ENCODE data around the gene CPSF4L. TPM values are rescaled to one million over a fixed set of nuclear protein-coding genes. Genes with fewer than 3 reads are reported as not detected.

The CPSF4L gene
- total and polyA plus RNA-seq, 2 of the 13 experiments (the other 11 are each of a cell fraction or from before 2014, with no cell fraction given), result 0.73 to 1.6 TPM

DNA sequence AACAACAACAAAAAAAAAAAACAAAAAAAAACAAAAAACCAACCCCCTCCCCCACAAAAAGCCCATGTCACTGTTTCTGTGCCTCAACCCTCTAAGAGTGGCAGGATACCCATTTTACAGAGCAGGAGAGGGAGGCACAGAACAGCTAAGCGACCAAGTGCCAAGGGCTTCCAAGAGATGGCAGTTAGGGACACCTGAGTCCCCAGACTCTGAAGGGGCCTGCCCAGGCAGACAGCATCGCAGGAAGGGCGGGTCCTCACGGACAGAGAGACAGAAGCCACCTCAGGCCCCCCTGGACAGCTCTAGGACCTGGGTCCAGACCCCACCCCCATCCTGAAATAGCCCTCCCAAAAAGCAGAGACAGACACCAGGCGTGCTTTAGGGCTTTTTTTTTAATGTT, 21.6 kb upstream of the CPSF4L start:
- no peak overlapping the region for H3K9ac ChIP-seq (ENCODE audit: insufficient read depth, low read depth, low read length)
- H3K4me3 ChIP-seq (replicated peaks in 1 of 3; ENCODE audit: insufficient read depth in 1 of 3, low read depth in 2 of 3, low read length in 3 of 3), result no peak overlapping the region
- intact Hi-C loops (cut with micrococcal nuclease; ENCODE audit: unreplicated experiment), result no loop called here
- ATAC-seq, result no peak
- in situ Hi-C loops (cut with HindIII; ENCODE audit: extremely low pct_ligation_motif_present, low pct_unique_long_range_greater_than_20kb), result loop anchor here (25.0 kb wide), 1 partner anchor 1154 kb away; the partner anchor contains the start of gene GPRC5C
- no peak overlapping the region for H2AFZ ChIP-seq (ENCODE audit: low read length)
- no peak for FAIRE-seq
- no TSS peak for BruUV-seq (replicated peaks)
- WGBS (ENCODE audit: low lambda C conversion rate), result 94% methylated on average over 5 of the region's 5 CpGs
- no peak overlapping the region for H3K4me2 ChIP-seq (ENCODE audit: low read depth, low read length)
- POLR2A ChIA-PET, result interaction anchor here (1.2 to 1.8 kb wide), 2 partner anchors 21 to 25 kb away, joined by 3 to 10 read pairs; partner anchors contain the start of gene CPSF4L
- no peaks in the 10 kb centered on the region for H3K9me3 ChIP-seq (ENCODE audit: low read length)
- peaks cover 37% of the 10 kb centered on the region for H3K4me1 ChIP-seq (ENCODE audit: insufficient read depth, low read length)
- H4K20me1 ChIP-seq (ENCODE audit: insufficient read depth, low read length), result peaks cover 4% of the 10 kb centered on the region; the same call in 1 of the 2 replicates
- CTCF ChIA-PET (ENCODE audit: low intra/inter-chr PET ratio, low total read pairs), result no interaction called here
- H3K27ac ChIP-seq (ENCODE audit: extremely low read length, insufficient read depth, low read length), result no peak overlapping the region
- H3K79me2 ChIP-seq (ENCODE audit: insufficient read depth, low read length), result peaks cover 15% of the 10 kb centered on the region
- DNase-seq (ENCODE audit: low spot score), result no peak
- H3K27me3 ChIP-seq (ENCODE audit: control insufficient read depth in 1 of 2, insufficient read depth in 2 of 2, low read length in 2 of 2), result no peaks in the 10 kb centered on the region
- peaks cover 23 to 36% of the 10 kb centered on the region in 2 experiments for H3K36me3 ChIP-seq (replicated peaks in 1 of 2; ENCODE audit: control insufficient read depth in 1 of 2, insufficient read depth in 2 of 2, low read length in 2 of 2)
- TF ChIP-seq ZNF746 (CRISPR knock-in tag; IDR thresholded peaks at IDR 0.05) (no peak), ZNF556 (CRISPR knock-in tag; IDR thresholded peaks at IDR 0.05; ENCODE audit: borderline replicate concordance) (no peak), RAD21 (CRISPR knock-in tag; IDR thresholded peaks at IDR 0.05) (no peak), AGO2 (optimal IDR thresholded peaks at IDR 0.05; ENCODE audit: low read depth, low read length) (peak; percentile 62)
- TF ChIP-seq, protein P1, sequence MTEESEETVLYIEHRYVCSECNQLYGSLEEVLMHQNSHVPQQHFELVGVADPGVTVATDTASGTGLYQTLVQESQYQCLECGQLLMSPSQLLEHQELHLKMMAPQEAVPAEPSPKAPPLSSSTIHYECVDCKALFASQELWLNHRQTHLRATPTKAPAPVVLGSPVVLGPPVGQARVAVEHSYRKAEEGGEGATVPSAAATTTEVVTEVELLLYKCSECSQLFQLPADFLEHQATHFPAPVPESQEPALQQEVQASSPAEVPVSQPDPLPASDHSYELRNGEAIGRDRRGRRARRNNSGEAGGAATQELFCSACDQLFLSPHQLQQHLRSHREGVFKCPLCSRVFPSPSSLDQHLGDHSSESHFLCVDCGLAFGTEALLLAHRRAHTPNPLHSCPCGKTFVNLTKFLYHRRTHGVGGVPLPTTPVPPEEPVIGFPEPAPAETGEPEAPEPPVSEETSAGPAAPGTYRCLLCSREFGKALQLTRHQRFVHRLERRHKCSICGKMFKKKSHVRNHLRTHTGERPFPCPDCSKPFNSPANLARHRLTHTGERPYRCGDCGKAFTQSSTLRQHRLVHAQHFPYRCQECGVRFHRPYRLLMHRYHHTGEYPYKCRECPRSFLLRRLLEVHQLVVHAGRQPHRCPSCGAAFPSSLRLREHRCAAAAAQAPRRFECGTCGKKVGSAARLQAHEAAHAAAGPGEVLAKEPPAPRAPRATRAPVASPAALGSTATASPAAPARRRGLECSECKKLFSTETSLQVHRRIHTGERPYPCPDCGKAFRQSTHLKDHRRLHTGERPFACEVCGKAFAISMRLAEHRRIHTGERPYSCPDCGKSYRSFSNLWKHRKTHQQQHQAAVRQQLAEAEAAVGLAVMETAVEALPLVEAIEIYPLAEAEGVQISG (CRISPR knock-in tag; IDR thresholded peaks at IDR 0.05), result no peak
- TF ChIP-seq, protein P2, sequence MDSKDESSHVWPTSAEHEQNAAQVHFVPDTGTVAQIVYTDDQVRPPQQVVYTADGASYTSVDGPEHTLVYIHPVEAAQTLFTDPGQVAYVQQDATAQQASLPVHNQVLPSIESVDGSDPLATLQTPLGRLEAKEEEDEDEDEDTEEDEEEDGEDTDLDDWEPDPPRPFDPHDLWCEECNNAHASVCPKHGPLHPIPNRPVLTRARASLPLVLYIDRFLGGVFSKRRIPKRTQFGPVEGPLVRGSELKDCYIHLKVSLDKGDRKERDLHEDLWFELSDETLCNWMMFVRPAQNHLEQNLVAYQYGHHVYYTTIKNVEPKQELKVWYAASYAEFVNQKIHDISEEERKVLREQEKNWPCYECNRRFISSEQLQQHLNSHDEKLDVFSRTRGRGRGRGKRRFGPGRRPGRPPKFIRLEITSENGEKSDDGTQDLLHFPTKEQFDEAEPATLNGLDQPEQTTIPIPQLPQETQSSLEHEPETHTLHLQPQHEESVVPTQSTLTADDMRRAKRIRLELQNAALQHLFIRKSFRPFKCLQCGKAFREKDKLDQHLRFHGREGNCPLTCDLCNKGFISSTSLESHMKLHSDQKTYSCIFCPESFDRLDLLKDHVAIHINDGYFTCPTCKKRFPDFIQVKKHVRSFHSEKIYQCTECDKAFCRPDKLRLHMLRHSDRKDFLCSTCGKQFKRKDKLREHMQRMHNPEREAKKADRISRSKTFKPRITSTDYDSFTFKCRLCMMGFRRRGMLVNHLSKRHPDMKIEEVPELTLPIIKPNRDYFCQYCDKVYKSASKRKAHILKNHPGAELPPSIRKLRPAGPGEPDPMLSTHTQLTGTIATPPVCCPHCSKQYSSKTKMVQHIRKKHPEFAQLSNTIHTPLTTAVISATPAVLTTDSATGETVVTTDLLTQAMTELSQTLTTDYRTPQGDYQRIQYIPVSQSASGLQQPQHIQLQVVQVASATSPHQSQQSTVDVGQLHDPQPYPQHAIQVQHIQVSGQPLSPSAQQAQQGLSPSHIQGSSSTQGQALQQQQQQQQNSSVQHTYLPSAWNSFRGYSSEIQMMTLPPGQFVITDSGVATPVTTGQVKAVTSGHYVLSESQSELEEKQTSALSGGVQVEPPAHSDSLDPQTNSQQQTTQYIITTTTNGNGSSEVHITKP (CRISPR knock-in tag; IDR thresholded peaks at IDR 0.05; ENCODE audit: low read depth), result no peak
- TF ChIP-seq, protein P3, sequence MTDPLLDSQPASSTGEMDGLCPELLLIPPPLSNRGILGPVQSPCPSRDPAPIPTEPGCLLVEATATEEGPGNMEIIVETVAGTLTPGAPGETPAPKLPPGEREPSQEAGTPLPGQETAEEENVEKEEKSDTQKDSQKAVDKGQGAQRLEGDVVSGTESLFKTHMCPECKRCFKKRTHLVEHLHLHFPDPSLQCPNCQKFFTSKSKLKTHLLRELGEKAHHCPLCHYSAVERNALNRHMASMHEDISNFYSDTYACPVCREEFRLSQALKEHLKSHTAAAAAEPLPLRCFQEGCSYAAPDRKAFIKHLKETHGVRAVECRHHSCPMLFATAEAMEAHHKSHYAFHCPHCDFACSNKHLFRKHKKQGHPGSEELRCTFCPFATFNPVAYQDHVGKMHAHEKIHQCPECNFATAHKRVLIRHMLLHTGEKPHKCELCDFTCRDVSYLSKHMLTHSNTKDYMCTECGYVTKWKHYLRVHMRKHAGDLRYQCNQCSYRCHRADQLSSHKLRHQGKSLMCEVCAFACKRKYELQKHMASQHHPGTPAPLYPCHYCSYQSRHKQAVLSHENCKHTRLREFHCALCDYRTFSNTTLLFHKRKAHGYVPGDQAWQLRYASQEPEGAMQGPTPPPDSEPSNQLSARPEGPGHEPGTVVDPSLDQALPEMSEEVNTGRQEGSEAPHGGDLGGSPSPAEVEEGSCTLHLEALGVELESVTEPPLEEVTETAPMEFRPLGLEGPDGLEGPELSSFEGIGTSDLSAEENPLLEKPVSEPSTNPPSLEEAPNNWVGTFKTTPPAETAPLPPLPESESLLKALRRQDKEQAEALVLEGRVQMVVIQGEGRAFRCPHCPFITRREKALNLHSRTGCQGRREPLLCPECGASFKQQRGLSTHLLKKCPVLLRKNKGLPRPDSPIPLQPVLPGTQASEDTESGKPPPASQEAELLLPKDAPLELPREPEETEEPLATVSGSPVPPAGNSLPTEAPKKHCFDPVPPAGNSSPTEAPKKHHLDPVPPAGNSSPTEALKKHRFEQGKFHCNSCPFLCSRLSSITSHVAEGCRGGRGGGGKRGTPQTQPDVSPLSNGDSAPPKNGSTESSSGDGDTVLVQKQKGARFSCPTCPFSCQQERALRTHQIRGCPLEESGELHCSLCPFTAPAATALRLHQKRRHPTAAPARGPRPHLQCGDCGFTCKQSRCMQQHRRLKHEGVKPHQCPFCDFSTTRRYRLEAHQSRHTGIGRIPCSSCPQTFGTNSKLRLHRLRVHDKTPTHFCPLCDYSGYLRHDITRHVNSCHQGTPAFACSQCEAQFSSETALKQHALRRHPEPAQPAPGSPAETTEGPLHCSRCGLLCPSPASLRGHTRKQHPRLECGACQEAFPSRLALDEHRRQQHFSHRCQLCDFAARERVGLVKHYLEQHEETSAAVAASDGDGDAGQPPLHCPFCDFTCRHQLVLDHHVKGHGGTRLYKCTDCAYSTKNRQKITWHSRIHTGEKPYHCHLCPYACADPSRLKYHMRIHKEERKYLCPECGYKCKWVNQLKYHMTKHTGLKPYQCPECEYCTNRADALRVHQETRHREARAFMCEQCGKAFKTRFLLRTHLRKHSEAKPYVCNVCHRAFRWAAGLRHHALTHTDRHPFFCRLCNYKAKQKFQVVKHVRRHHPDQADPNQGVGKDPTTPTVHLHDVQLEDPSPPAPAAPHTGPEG (CRISPR knock-in tag; IDR thresholded peaks at IDR 0.05), result no peak
- TF ChIP-seq, protein P4, sequence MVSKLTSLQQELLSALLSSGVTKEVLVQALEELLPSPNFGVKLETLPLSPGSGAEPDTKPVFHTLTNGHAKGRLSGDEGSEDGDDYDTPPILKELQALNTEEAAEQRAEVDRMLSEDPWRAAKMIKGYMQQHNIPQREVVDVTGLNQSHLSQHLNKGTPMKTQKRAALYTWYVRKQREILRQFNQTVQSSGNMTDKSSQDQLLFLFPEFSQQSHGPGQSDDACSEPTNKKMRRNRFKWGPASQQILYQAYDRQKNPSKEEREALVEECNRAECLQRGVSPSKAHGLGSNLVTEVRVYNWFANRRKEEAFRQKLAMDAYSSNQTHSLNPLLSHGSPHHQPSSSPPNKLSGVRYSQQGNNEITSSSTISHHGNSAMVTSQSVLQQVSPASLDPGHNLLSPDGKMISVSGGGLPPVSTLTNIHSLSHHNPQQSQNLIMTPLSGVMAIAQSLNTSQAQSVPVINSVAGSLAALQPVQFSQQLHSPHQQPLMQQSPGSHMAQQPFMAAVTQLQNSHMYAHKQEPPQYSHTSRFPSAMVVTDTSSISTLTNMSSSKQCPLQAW (CRISPR knock-in tag; IDR thresholded peaks at IDR 0.05), result no peak

Data from HepG2 (cell line).